Gastroesophageal sphincter (tissue), 3 donors: ENCODE data around the gene SPDL1.

ENCODE experiments used
- EP300 ChIP-seq: sonication (generic); formaldehyde crosslinking; IDR thresholded peaks from one replicate; pipeline ENCODE4 v1.6.1; 2017; ENCODE audit warnings: antibody characterized with exemption, mild to moderate bottlenecking
- TF ChIP-seq, protein P1 (sequence below), 4 experiments: fragments of 200-600 bp in 2 of 4; fragments of 450-650 bp in 2 of 4; sonication (generic) in 1 of 4; IDR thresholded peaks; one replicate each; pipeline ENCODE4 v1.5.1; 2017 to 2019; ENCODE audit warnings: antibody characterized with exemption in 4 of 4, mild to moderate bottlenecking in 2 of 4, moderate library complexity in 2 of 4

DNA sequence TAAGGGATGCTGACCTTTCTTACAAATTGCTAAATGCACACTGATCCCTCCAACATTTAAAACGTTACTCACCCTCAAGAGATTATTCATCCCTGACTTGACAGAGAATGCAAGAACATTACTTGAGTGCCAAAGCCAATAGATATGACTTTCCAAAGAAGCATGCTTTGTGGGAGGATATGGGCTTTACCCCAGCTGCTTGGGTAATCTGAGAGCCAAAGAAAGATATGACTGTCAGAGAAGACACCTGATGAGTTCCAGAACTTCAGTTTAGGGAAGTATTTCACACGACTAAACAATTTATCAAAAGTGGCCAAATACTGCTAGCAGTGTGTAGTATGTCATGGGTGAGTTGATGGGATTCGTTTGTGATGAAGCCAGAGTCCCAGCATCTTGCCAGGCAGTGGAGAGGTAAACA, 7.4 kb upstream of the SPDL1 start:
- TF ChIP-seq, protein P1, sequence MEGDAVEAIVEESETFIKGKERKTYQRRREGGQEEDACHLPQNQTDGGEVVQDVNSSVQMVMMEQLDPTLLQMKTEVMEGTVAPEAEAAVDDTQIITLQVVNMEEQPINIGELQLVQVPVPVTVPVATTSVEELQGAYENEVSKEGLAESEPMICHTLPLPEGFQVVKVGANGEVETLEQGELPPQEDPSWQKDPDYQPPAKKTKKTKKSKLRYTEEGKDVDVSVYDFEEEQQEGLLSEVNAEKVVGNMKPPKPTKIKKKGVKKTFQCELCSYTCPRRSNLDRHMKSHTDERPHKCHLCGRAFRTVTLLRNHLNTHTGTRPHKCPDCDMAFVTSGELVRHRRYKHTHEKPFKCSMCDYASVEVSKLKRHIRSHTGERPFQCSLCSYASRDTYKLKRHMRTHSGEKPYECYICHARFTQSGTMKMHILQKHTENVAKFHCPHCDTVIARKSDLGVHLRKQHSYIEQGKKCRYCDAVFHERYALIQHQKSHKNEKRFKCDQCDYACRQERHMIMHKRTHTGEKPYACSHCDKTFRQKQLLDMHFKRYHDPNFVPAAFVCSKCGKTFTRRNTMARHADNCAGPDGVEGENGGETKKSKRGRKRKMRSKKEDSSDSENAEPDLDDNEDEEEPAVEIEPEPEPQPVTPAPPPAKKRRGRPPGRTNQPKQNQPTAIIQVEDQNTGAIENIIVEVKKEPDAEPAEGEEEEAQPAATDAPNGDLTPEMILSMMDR (IDR thresholded peaks at IDR 0.05), result no peak
- TF ChIP-seq EP300, result no peak
